ENCODE measurements around the gene FOXO1.

GRCh38 chr13:40506592-40507446 is 159.6 kb downstream of the FOXO1 start:
- no peak for TF ChIP-seq POLR2A (conservative IDR thresholded peaks at IDR 0.05)
- no peak for TF ChIP-seq HOXB6 (CRISPR knock-in tag; IDR thresholded peaks at IDR 0.05; ENCODE audit: borderline replicate concordance)
- no peak for TF ChIP-seq ZBTB7A (IDR thresholded peaks at IDR 0.05; ENCODE audit: borderline replicate concordance, control insufficient read depth, low read depth, low read length)
- no peak for TF ChIP-seq ZBTB49 (CRISPR knock-in tag; IDR thresholded peaks at IDR 0.05; ENCODE audit: borderline replicate concordance)
- no peak for TF ChIP-seq MYC (IDR thresholded peaks at IDR 0.05; ENCODE audit: low read depth, low read length)
- no peak for TF ChIP-seq MYC (CRISPR knock-in tag; IDR thresholded peaks at IDR 0.05; ENCODE audit: borderline replicate concordance, low read depth)
